GM21526 (cell line): ENCODE measurements around the gene SLC35C1.

ENCODE experiments used
- ATAC-seq: cut with Tn5 transposase; IDR thresholded peaks from one replicate; pipeline ENCODE4 v1.9.1; 2021; ENCODE audit warnings: moderate library complexity; ENCODE audit not compliant: unreplicated experiment, low FRiP score

SLC35C1 gene

GRCh38 chr11:45860764-45861510 is 56.0 kb downstream of the SLC35C1 start:
- no peak for ATAC-seq
